GM23248 (cell line): ENCODE measurements around the gene ARSA. TPM values are rescaled to one million over a fixed set of nuclear protein-coding genes. Genes with fewer than 3 reads are reported as not detected.
A peak's percentile ranks its signal among the peaks of the same experiment; 100 is the strongest.

ENCODE experiments used
- DNase-seq: peaks from one replicate; pipeline ENCODE4 v3.0.0-alpha.2; 2015
- H2AFZ ChIP-seq: fragments of 200-600 bp; sonication (generic); 2 replicates; pipeline ENCODE4 v1.6.1; 2016; ENCODE audit warnings: antibody characterized with exemption
- H3F3A ChIP-seq: fragments of 200-600 bp; sonication (generic); 2 replicates; pipeline ENCODE4 v1.6.1; 2016; ENCODE audit warnings: mild to moderate bottlenecking, antibody characterized with exemption, mixed run types; ENCODE audit not compliant: insufficient read depth
- H3K27ac ChIP-seq: fragments of 200-600 bp; sonication (generic); 2 replicates; pipeline ENCODE4 v1.5.1; 2016; ENCODE audit warnings: mild to moderate bottlenecking
- H3K27me3 ChIP-seq: fragments of 200-600 bp; sonication (generic); replicated peaks from 2 replicates; pipeline ENCODE4 v1.6.1; 2016; ENCODE audit warnings: mild to moderate bottlenecking; ENCODE audit not compliant: insufficient read depth
- H3K36me3 ChIP-seq: fragments of 200-600 bp; sonication (generic); 2 replicates; pipeline ENCODE4 v1.6.1; 2016; ENCODE audit warnings: low read depth, mild to moderate bottlenecking
- H3K4me1 ChIP-seq: fragments of 200-600 bp; sonication (generic); 2 replicates; pipeline ENCODE4 v1.6.1; 2016; ENCODE audit warnings: mild to moderate bottlenecking; ENCODE audit not compliant: insufficient read depth
- H3K4me2 ChIP-seq: fragments of 200-600 bp; sonication (generic); one replicate; pipeline ENCODE4 v1.6.1; 2016; ENCODE audit warnings: mild to moderate bottlenecking; ENCODE audit not compliant: unreplicated experiment
- H3K4me3 ChIP-seq: fragments of 200-600 bp; sonication (generic); 2 replicates; pipeline ENCODE4 v1.5.1; 2016; ENCODE audit warnings: mild to moderate bottlenecking
- H3K79me2 ChIP-seq: fragments of 200-600 bp; sonication (generic); 2 replicates; pipeline ENCODE4 v1.6.1; 2016; ENCODE audit warnings: mild to moderate bottlenecking; ENCODE audit not compliant: insufficient read depth
- H3K9ac ChIP-seq: fragments of 200-600 bp; sonication (generic); 2 replicates; pipeline ENCODE4 v1.6.1; 2016; ENCODE audit warnings: mild to moderate bottlenecking
- H3K9me2 ChIP-seq: fragments of 200-600 bp; sonication (generic); 2 replicates; pipeline ENCODE4 v1.6.1; 2016; ENCODE audit warnings: mixed run types, mild to moderate bottlenecking, moderate library complexity; ENCODE audit not compliant: insufficient read depth
- H3K9me3 ChIP-seq: fragments of 200-600 bp; sonication (generic); one replicate; pipeline ENCODE4 v1.6.1; 2017; ENCODE audit warnings: low read depth
- H4K20me1 ChIP-seq: fragments of 200-600 bp; sonication (generic); 2 replicates; pipeline ENCODE4 v1.6.0; 2016; ENCODE audit not compliant: insufficient read depth
- EZH2 ChIP-seq: fragments of 200-600 bp; sonication (generic); IDR thresholded peaks from 2 replicates; pipeline ENCODE4 v1.6.1; 2018; ENCODE audit warnings: antibody characterized with exemption, mild to moderate bottlenecking; ENCODE audit not compliant: insufficient read depth, poor library complexity, severe bottlenecking
- EZH2phosphoT487 ChIP-seq: fragments of 200-600 bp; sonication (generic); IDR thresholded peaks from 2 replicates; pipeline ENCODE4 v1.6.1; 2018; ENCODE audit warnings: antibody characterized with exemption, moderate library complexity, mild to moderate bottlenecking, low read depth; ENCODE audit not compliant: insufficient read depth
- WGBS, 2 experiments: methylation state at CpG; one replicate each; pipeline ENCODE4 v1.1.6; 2015 to 2017; ENCODE audit warnings: low lambda C conversion rate in 2 of 2, low coverage in 1 of 2; ENCODE audit errors: missing lambda C conversion rate in 2 of 2; 5-methylcytosine and 5-hydroxymethylcytosine counted together
- in situ Hi-C: fragments of 300-500 bp; cut with MboI; formaldehyde crosslinking; loops from 2 replicates; pipeline ENCODE4 v1.15.0; 2020
- polyA plus RNA-seq: library from polyadenylated mRNA; unstranded; fragments of >200 nt; fragmentation: Nextera tagmentation; extraction: Ambion mirVana; gene quantifications from 2 replicates; pipeline ENCODE4 v1.2.1, GENCODE V29; 2016
- total RNA-seq: library from RNA; depleted of rRNA; stranded (reverse); fragments of >200 nt; shearing (Covaris generic); gene quantifications from 2 replicates; pipeline ENCODE4 v1.2.3, GENCODE V29; 2014

The ARSA gene
- total and polyA plus RNA-seq, 2 experiments from 2014 or later = 31.7 to 59.6 TPM

GRCh38 chr22:50603511-50604255 is 24.3 kb downstream of the ARSA start:
- Histone ChIP-seq H3F3A (no peaks in the 10 kb centered on the region), H3K36me3 (no peaks in the 10 kb centered on the region), H3K4me3 (no peak overlapping the region), H3K4me1 (no peaks in the 10 kb centered on the region), H3K9ac (no peak overlapping the region), H3K4me2 (no peak overlapping the region), H3K9me3 (no peaks in the 10 kb centered on the region), H3K79me2 (no peaks in the 10 kb centered on the region), H3K27ac (no peak overlapping the region), H3K9me2 (no peaks in the 10 kb centered on the region), H3K27me3 (peaks cover 9% of the 10 kb centered on the region), H2AFZ (no peak overlapping the region), H4K20me1 (no peaks in the 10 kb centered on the region)
- in situ Hi-C loops = no loop called here
- DNase-seq = no peak
- WGBS, 2 experiments = 22 to 23% methylated on average over 20 to 49 of the region's 70 CpGs
- peak; percentile 52 for TF ChIP-seq EZH2
- TF ChIP-seq EZH2phosphoT487 = no peak

GRCh38 chr22:50602338-50602700 is 25.6 kb downstream of the ARSA start:
- DNase-seq = no peak
- Histone ChIP-seq H3K79me2 (no peaks in the 10 kb centered on the region), H3K36me3 (no peaks in the 10 kb centered on the region), H3K4me2 (no peak overlapping the region), H3K27me3 (peaks cover 9% of the 10 kb centered on the region), H3K27ac (no peak overlapping the region), H4K20me1 (no peaks in the 10 kb centered on the region), H3F3A (no peaks in the 10 kb centered on the region), H3K9ac (no peak overlapping the region), H3K4me1 (no peaks in the 10 kb centered on the region), H3K9me3 (no peaks in the 10 kb centered on the region), H2AFZ (no peak overlapping the region), H3K9me2 (no peaks in the 10 kb centered on the region), H3K4me3 (no peak overlapping the region)
- in situ Hi-C loops = no loop called here
- TF ChIP-seq EZH2 (peak; percentile 20), EZH2phosphoT487 (no peak)
- 41 to 52% methylated on average over 2 of the region's 2 CpGs for WGBS, 2 experiments

- Histone ChIP-seq H3K36me3 (no peaks in the 10 kb centered on the region), H3K9me3 (no peaks in the 10 kb centered on the region), H3K79me2 (no peaks in the 10 kb centered on the region), H3K4me3 (no peak overlapping the region), H2AFZ (no peak overlapping the region), H3K4me2 (no peak overlapping the region), H3K4me1 (no peaks in the 10 kb centered on the region), H4K20me1 (no peaks in the 10 kb centered on the region), H3K9me2 (no peaks in the 10 kb centered on the region), H3K27ac (no peak overlapping the region), H3K27me3 (peaks cover 9% of the 10 kb centered on the region), H3F3A (no peaks in the 10 kb centered on the region), H3K9ac (no peak overlapping the region)
- in situ Hi-C loops = no loop called here
- peak; percentile 35 for DNase-seq
- WGBS, 2 experiments = 39 to 46% methylated on average over 12 of the region's 12 CpGs
- TF ChIP-seq EZH2 (peak; percentile 55), EZH2phosphoT487 (no peak)
These were observed 26.1 kb downstream of the ARSA start for GRCh38 chr22:50601669-50602337.

- Histone ChIP-seq H3K79me2 (no peaks in the 10 kb centered on the region), H4K20me1 (no peaks in the 10 kb centered on the region), H3K4me2 (no peak overlapping the region), H3K9me3 (no peaks in the 10 kb centered on the region), H3K9me2 (no peaks in the 10 kb centered on the region), H3K4me3 (no peak overlapping the region), H3F3A (no peaks in the 10 kb centered on the region), H3K27me3 (peaks cover 9% of the 10 kb centered on the region), H3K9ac (no peak overlapping the region), H3K36me3 (no peaks in the 10 kb centered on the region), H2AFZ (no peak overlapping the region), H3K27ac (no peak overlapping the region), H3K4me1 (no peaks in the 10 kb centered on the region)
- 13 to 17% methylated on average over 25 to 35 of the region's 52 CpGs for WGBS, 2 experiments
- no peak for TF ChIP-seq EZH2phosphoT487
- TF ChIP-seq EZH2 = no peak
- DNase-seq = no peak
- in situ Hi-C loops = no loop called here
These were observed 26.8 kb downstream of the ARSA start for GRCh38 chr22:50600967-50601668.
